ENCODE results near the gene RABGGTA. TPM values are rescaled to one million over a fixed set of nuclear protein-coding genes. Genes with fewer than 3 reads are reported as not detected.
"Not testable (repeated sequence)": the region's sequence is repeated elsewhere in the genome, so short reads cannot be mapped to it uniquely, and the experiment has no call there.

RABGGTA gene
- total RNA-seq, 1 donor from 2014 or later, result 26.3 TPM

GRCh38 chr14:24219521-24219920 lies 51.9 kb downstream of the RABGGTA start:
- DNase-seq (ENCODE audit: low read depth), result no peak

DNA sequence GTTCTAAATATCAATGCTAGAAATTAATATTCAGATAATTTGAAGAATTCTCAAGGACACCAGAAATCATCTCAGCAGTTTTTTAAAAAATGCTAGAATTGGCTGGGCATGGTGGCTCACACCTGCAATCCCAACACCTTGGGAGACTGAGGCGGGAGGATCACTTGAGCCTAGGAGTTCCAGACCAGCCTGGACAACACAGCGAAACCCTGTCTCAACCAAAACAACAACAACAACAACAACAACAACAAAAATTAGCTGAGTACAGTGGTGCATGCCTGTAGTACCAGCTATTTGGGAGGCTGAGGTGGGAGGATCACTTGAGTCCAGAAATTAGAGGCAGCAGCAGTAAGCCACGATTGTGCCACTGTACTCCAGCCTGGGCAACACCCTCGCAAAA lies 52.3 kb downstream of the RABGGTA start:
- DNase-seq (ENCODE audit: low read depth), result no peak

DNA sequence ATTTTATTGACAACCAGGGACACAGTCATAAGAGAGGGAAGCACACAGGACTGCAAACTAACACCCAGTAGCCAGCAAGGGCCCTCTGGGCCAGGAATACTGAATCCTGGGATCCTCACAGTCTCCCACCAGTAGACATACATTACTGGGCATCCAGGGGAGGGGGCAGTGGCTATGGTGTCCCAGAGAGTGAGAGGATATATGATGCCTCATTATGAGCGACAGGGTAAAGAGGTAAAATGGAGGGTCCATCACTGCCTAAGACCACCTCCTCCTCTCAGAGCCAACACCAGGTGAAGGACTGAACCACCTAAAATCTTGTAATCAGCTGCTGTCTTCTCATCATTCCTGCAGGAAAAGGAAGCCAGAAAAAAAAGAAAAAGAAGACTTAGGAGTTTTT lies 54.5 kb downstream of the RABGGTA start:
- DNase-seq (ENCODE audit: low read depth), result not testable (repeated sequence)

DNA sequence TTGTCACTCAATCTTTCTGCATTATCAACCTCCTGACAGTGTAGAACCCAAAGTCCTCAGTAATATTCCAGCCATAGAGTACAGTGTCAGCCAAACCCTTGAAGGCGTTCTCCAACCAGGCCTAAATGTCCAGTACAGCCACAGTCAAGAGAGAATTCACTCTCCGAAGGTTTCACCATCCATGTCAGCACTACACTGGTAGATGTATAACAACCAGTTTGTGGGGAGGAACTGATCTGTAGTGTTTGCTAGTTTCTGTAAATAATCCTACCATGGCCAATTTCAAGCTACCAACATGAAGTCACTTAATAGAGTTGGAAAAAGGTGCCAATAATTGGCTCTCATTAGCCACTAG lies 55.1 kb downstream of the RABGGTA start:
- no peak for DNase-seq (ENCODE audit: low read depth)

Other genes starting within 250 kb of the RABGGTA start
- gene CARMIL3, start 219.6 kb downstream of the RABGGTA start, total RNA-seq, result 0.19 TPM in 1 of 2 replicates, not detected in the other
- gene CPNE6, start 200.0 kb downstream of the RABGGTA start, total RNA-seq, result not detected in 2 replicates
- 8.2 and 8.7 TPM in 2 replicates for gene PCK2, start 177.3 kb downstream of the RABGGTA start, total RNA-seq
- 94.6 and 112 TPM in 2 replicates for gene DCAF11, start 156.8 kb downstream of the RABGGTA start, total RNA-seq
- 4.3 and 4.5 TPM in 2 replicates for gene NRL, start 156.6 kb downstream of the RABGGTA start, total RNA-seq
- 144 and 180 TPM in 2 replicates for gene FITM1, start 140.9 kb downstream of the RABGGTA start, total RNA-seq
- gene PSME1, start 135.4 kb downstream of the RABGGTA start, total RNA-seq, result 423 and 428 TPM in 2 replicates
- gene EMC9, start 130.0 kb downstream of the RABGGTA start, total RNA-seq, result 18.8 and 25.4 TPM in 2 replicates
- 107 and 129 TPM in 2 replicates for gene PSME2, start 125.0 kb downstream of the RABGGTA start, total RNA-seq
- 57.6 and 60.4 TPM in 2 replicates for gene RNF31, start 124.1 kb downstream of the RABGGTA start, total RNA-seq
- 48.6 and 94.1 TPM in 2 replicates for gene IRF9, start 110.3 kb downstream of the RABGGTA start, total RNA-seq
- gene REC8, start 99.5 kb downstream of the RABGGTA start, total RNA-seq, result 1.1 and 1.6 TPM in 2 replicates
- 85.4 and 99.4 TPM in 2 replicates for gene IPO4, start 82.8 kb downstream of the RABGGTA start, total RNA-seq
- 59.5 and 76.3 TPM in 2 replicates for gene TM9SF1, start 76.2 kb downstream of the RABGGTA start, total RNA-seq
- not detected in 2 replicates for gene TSSK4, start 65.9 kb downstream of the RABGGTA start, total RNA-seq
- 42.1 and 49.6 TPM in 2 replicates for gene CHMP4A, start 58.1 kb downstream of the RABGGTA start, total RNA-seq
- 16.6 and 16.7 TPM in 2 replicates for gene MDP1, start 55.5 kb downstream of the RABGGTA start, total RNA-seq
- gene NEDD8, start 39.2 kb downstream of the RABGGTA start, total RNA-seq, result 196 and 233 TPM in 2 replicates
- 60.8 and 90.3 TPM in 2 replicates for gene GMPR2, start 38.7 kb downstream of the RABGGTA start, total RNA-seq
- gene TINF2, start 29.0 kb downstream of the RABGGTA start, total RNA-seq, result 39.2 and 48.7 TPM in 2 replicates
- gene TGM1, start 8.4 kb downstream of the RABGGTA start, total RNA-seq, result 0.08 and 0.99 TPM in 2 replicates
- gene DHRS1, start 28.2 kb upstream of the RABGGTA start, total RNA-seq, result 17.5 and 25.1 TPM in 2 replicates
- 27.9 and 28.9 TPM in 2 replicates for gene NOP9, start 28.3 kb upstream of the RABGGTA start, total RNA-seq
- not detected in 2 replicates for gene CIDEB, start 36.4 kb upstream of the RABGGTA start, total RNA-seq
- gene LTB4R2, start 38.5 kb upstream of the RABGGTA start, total RNA-seq, result 2.7 and 3.2 TPM in 2 replicates
- 0.67 and 0.68 TPM in 2 replicates for gene LTB4R, start 39.9 kb upstream of the RABGGTA start, total RNA-seq
- gene ADCY4, start 63.5 kb upstream of the RABGGTA start, total RNA-seq, result not detected in 2 replicates
- not detected in 2 replicates for gene RIPK3, start 68.4 kb upstream of the RABGGTA start, total RNA-seq
- 19.4 and 23.2 TPM in 2 replicates for gene NFATC4, start 96.6 kb upstream of the RABGGTA start, total RNA-seq
- gene NYNRIN, start 127.4 kb upstream of the RABGGTA start, total RNA-seq, result 0.05 and 0.21 TPM in 2 replicates
- 1.0 and 1.2 TPM in 2 replicates for gene CBLN3, start 158.1 kb upstream of the RABGGTA start, total RNA-seq
- 28.0 and 29.6 TPM in 2 replicates for gene KHNYN, start 158.4 kb upstream of the RABGGTA start, total RNA-seq
- gene SDR39U1, start 171.2 kb upstream of the RABGGTA start, total RNA-seq, result 24.2 and 27.5 TPM in 2 replicates
- not detected in 2 replicates for gene CMA1, start 236.7 kb upstream of the RABGGTA start, total RNA-seq